WTC11 (cell line): Measurements from ENCODE around the gene GIMAP8.

Experiments
- CTCF ChIP-seq: fragments of 200-600 bp; IDR thresholded peaks from 2 replicates; pipeline ENCODE4 v1.8.0; 2022; ENCODE audit warnings: antibody characterized with exemption
- MAX ChIP-seq: sonication (generic); formaldehyde crosslinking; IDR thresholded peaks from 2 replicates; pipeline ENCODE4 v1.8.0; 2022; ENCODE audit warnings: mild to moderate bottlenecking, missing genetic modification reagents
- MXD4 ChIP-seq: fragments of 250-450 bp; sonication (Bioruptor Pico); IDR thresholded peaks from 2 replicates; pipeline ENCODE4 v1.8.0; 2021; ENCODE audit warnings: mild to moderate bottlenecking, moderate library complexity, borderline replicate concordance
- NFYB ChIP-seq: sonication (generic); formaldehyde crosslinking; conservative IDR thresholded peaks from 2 replicates; pipeline ENCODE4 v1.8.0; 2022; ENCODE audit warnings: low read depth, missing genetic modification reagents
- NR2C2 ChIP-seq: sonication (generic); formaldehyde crosslinking; IDR thresholded peaks from 2 replicates; pipeline ENCODE4 v1.8.0; 2022; ENCODE audit warnings: mild to moderate bottlenecking, missing genetic modification reagents
- PRDM15 ChIP-seq: sonication (generic); formaldehyde crosslinking; IDR thresholded peaks from 2 replicates; pipeline ENCODE4 v1.8.0; 2022; ENCODE audit warnings: missing genetic modification reagents
- TP53 ChIP-seq: sonication (generic); formaldehyde crosslinking; IDR thresholded peaks from 2 replicates; pipeline ENCODE4 v1.8.1; 2023; ENCODE audit warnings: mild to moderate bottlenecking, missing genetic modification reagents
- USF1 ChIP-seq: sonication (generic); formaldehyde crosslinking; IDR thresholded peaks from 2 replicates; pipeline ENCODE4 v1.8.0; 2022; ENCODE audit warnings: mild to moderate bottlenecking, missing genetic modification reagents
- USF2 ChIP-seq: sonication (generic); formaldehyde crosslinking; IDR thresholded peaks from 2 replicates; pipeline ENCODE4 v1.8.1; 2023; ENCODE audit warnings: mild to moderate bottlenecking, missing genetic modification reagents, moderate library complexity
- ZBTB21 ChIP-seq: sonication (generic); formaldehyde crosslinking; IDR thresholded peaks from 2 replicates; pipeline ENCODE4 v1.8.1; 2023; ENCODE audit warnings: mild to moderate bottlenecking, missing genetic modification reagents, borderline replicate concordance
- ZNF671 ChIP-seq: fragments of 250-450 bp; sonication (Bioruptor Pico); IDR thresholded peaks from 2 replicates; pipeline ENCODE4 v1.8.0; 2021; ENCODE audit warnings: mild to moderate bottlenecking

- TF ChIP-seq CTCF (no peak), USF2 (CRISPR knock-in tag) (no peak), NR2C2 (no peak), PRDM15 (CRISPR knock-in tag) (no peak), ZBTB21 (CRISPR knock-in tag) (no peak), USF1 (CRISPR knock-in tag) (no peak), NFYB (no peak), MAX (CRISPR knock-in tag) (no peak), MXD4 (CRISPR knock-in tag) (no peak), ZNF671 (CRISPR knock-in tag) (no peak), TP53 (no peak)
Observed at GRCh38 chr7:150515248-150516147, 65.1 kb downstream of the GIMAP8 start.
